Activated CD8-positive, alpha-beta T cell treated with anti-CD3 and anti-CD28 coated beads for 36 hours (primary cell): ENCODE data around the gene GJC2. TPM values are rescaled to one million over a fixed set of nuclear protein-coding genes. Genes with fewer than 3 reads are reported as not detected.

Experiments used
- ATAC-seq: fragments of 200-7000 bp; cut with Tn5 transposase; one replicate; pipeline ENCODE4 v1.10.0; 2021; ENCODE audit warnings: mild to moderate bottlenecking, moderate library complexity
- CTCF ChIA-PET: fragments of 350-600 bp; sonication (Branson Sonifier 250); formaldehyde crosslinking; loops from one replicate; lab custom pipeline; 2021; ENCODE audit warnings: antibody characterized with exemption; lab: Charles Lee
- POLR2A ChIA-PET: fragments of 350-600 bp; sonication (Branson Sonifier 250); formaldehyde crosslinking; loops from one replicate; lab custom pipeline; 2021; ENCODE audit warnings: antibody characterized with exemption; lab: Charles Lee
- DNase-seq: peaks from one replicate; pipeline ENCODE4 v3.0.0-alpha.2; 2020
- H3K27ac Mint-ChIP-seq: one replicate; pipeline ENCODE4 v1.8.0; 2021; ENCODE audit warnings: mild to moderate bottlenecking, mixed read lengths
- H3K27me3 Mint-ChIP-seq: one replicate; pipeline ENCODE4 v1.8.0; 2021; ENCODE audit warnings: mixed read lengths
- H3K36me3 Mint-ChIP-seq: one replicate; pipeline ENCODE4 v1.8.0; 2021; ENCODE audit warnings: low read depth, mixed read lengths
- H3K4me1 Mint-ChIP-seq: one replicate; pipeline ENCODE4 v1.8.0; 2021; ENCODE audit warnings: low read depth, mixed read lengths
- H3K4me3 Mint-ChIP-seq: one replicate; pipeline ENCODE4 v1.8.0; 2021; ENCODE audit warnings: mild to moderate bottlenecking, moderate library complexity, mixed read lengths
- H3K9me3 Mint-ChIP-seq: one replicate; pipeline ENCODE4 v1.8.0; 2021; ENCODE audit warnings: mixed read lengths
- intact Hi-C: fragments of 100-400 bp; cut with micrococcal nuclease; formaldehyde crosslinking; loops from one replicate; pipeline ENCODE4 v1.10.0; 2022
- total RNA-seq, 2 experiments: library from RNA; stranded (reverse); gene quantifications; one replicate each; pipeline ENCODE4 v1.2.3, GENCODE V29; 2021
- TF ChIP-seq, protein P1 (sequence below): fragments of 200-600 bp; IDR thresholded peaks from one replicate; pipeline ENCODE4 v1.8.0; 2022; ENCODE audit warnings: antibody characterized with exemption, mild to moderate bottlenecking

Gene GJC2
- total RNA-seq, 2 experiments from 2014 or later: 3.4 to 3.5 TPM

DNA sequence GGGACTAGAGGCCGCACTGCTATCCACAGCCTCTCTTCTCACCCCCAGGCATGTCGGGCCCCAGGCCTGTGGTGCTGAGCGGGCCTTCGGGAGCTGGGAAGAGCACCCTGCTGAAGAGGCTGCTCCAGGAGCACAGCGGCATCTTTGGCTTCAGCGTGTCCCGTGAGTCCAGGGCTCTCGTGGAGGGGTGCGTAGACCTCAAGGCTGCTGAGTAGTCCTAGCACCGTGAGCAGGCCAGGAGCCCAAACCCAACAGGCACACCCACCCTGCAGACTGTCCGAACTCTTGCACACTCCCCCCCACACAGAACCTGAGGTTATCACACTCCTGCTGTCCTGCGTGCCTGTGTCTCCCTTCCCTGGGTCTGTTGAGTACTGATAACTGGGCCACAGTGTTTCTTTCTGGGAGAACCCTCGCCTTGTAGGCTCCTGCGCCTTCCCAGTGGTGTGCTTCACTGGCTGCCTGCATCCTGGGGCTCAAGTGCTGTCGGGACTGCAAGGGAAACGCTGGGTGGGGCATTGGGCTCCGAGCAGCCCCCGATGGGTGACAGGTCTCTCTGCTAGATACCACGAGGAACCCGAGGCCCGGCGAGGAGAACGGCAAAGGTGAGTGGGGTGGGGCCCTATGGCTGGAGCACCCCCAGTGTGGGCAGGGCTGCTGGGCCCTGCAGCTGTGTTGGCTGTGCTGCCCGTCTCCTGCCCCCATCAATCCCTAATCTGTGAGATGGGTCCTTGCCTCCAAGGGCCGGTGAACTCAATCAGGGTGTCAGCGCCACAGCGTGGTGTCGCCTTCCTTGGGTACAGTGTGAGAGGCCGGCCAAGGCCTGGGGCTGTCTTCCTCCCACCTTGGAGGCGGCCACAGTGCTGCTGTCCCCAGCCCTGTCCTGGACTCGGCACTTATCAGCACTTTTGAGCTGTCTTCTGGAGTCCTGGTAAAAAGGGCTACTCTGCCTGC lies 4.0 kb upstream of the GJC2 start:
- H3K4me1 Mint-ChIP-seq: peaks cover 30% of the 10 kb centered on the region
- POLR2A ChIA-PET: no interaction called here
- peaks cover 32% of the 10 kb centered on the region for H3K36me3 Mint-ChIP-seq
- H3K27me3 Mint-ChIP-seq: no peaks in the 10 kb centered on the region
- H3K4me3 Mint-ChIP-seq: no peak overlapping the region
- ATAC-seq (no peak), DNase-seq (no peak)
- H3K27ac Mint-ChIP-seq: no peak overlapping the region
- intact Hi-C loops: no loop called here
- TF ChIP-seq, protein P1, sequence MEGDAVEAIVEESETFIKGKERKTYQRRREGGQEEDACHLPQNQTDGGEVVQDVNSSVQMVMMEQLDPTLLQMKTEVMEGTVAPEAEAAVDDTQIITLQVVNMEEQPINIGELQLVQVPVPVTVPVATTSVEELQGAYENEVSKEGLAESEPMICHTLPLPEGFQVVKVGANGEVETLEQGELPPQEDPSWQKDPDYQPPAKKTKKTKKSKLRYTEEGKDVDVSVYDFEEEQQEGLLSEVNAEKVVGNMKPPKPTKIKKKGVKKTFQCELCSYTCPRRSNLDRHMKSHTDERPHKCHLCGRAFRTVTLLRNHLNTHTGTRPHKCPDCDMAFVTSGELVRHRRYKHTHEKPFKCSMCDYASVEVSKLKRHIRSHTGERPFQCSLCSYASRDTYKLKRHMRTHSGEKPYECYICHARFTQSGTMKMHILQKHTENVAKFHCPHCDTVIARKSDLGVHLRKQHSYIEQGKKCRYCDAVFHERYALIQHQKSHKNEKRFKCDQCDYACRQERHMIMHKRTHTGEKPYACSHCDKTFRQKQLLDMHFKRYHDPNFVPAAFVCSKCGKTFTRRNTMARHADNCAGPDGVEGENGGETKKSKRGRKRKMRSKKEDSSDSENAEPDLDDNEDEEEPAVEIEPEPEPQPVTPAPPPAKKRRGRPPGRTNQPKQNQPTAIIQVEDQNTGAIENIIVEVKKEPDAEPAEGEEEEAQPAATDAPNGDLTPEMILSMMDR: no peak
- no peaks in the 10 kb centered on the region for H3K9me3 Mint-ChIP-seq
- CTCF ChIA-PET: no interaction called here

DNA sequence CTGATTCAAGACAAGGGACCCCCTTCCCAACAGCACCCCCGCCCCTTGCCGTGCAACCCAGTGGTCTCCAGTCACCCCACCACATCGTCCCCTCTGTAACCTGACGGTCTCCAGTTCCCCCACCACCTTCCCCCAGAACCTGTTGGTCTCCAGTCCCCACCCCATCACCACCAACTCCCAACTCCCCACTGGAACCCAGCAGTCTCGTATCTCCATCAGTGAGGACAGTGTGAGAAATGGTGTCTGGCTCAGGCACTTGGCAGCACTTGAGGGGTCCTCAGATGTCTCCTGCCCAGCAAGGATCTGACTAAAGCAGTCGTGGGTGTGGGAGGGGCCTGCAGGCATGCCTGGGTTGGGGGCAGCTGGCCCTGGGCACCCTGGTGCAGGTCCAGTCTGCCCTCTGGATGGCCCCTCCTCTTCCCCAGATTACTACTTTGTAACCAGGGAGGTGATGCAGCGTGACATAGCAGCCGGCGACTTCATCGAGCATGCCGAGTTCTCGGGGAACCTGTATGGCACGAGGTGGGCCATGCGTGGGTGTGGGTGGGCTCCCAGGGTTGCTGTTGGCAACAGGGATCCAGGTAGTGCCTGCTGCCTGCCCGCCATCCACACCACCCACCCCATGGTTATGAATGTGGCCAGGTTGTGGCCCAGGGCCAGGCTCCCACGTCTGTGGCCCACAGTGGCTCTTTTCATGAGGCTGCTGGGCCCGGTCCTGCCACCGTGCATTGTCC lies 3.1 kb upstream of the GJC2 start:
- ATAC-seq: no peak
- H3K4me1 Mint-ChIP-seq: peaks cover 30% of the 10 kb centered on the region
- H3K27ac Mint-ChIP-seq: no peak overlapping the region
- no peaks in the 10 kb centered on the region for H3K27me3 Mint-ChIP-seq
- POLR2A ChIA-PET: no interaction called here
- peaks cover 24% of the 10 kb centered on the region for H3K36me3 Mint-ChIP-seq
- H3K9me3 Mint-ChIP-seq: no peaks in the 10 kb centered on the region
- DNase-seq: no peak
- TF ChIP-seq, protein P1: no peak
- no peak overlapping the region for H3K4me3 Mint-ChIP-seq
- CTCF ChIA-PET: no interaction called here
- intact Hi-C loops: no loop called here

DNA sequence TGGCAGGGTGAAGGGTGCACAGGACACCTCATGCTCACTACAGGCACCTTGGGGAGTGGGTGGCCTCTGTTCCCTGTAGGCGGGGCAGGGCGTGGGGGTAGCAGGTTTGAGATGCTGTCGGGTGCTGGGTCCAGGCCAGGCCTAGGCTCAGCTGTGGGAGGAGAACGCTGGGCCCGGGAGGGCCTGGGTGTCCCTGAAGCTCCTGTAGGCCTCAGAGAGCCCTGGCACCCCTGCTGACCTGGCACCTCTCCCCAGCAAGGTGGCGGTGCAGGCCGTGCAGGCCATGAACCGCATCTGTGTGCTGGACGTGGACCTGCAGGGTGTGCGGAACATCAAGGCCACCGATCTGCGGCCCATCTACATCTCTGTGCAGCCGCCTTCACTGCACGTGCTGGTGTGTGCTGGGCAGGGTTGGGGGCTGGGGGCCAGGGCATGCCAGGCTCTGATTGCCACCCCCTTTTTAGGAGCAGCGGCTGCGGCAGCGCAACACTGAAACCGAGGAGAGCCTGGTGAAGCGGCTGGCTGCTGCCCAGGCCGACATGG lies 2.5 kb upstream of the GJC2 start:
- Mint-ChIP-seq H3K27ac (no peak overlapping the region), H3K4me3 (no peak overlapping the region), H3K27me3 (no peaks in the 10 kb centered on the region), H3K36me3 (peaks cover 18% of the 10 kb centered on the region), H3K9me3 (no peaks in the 10 kb centered on the region), H3K4me1 (peaks cover 26% of the 10 kb centered on the region)
- DNase-seq (no peak), ATAC-seq (no peak)
- TF ChIP-seq, protein P1: no peak
- POLR2A ChIA-PET: no interaction called here
- intact Hi-C loops: no loop called here
- CTCF ChIA-PET: no interaction called here

DNA sequence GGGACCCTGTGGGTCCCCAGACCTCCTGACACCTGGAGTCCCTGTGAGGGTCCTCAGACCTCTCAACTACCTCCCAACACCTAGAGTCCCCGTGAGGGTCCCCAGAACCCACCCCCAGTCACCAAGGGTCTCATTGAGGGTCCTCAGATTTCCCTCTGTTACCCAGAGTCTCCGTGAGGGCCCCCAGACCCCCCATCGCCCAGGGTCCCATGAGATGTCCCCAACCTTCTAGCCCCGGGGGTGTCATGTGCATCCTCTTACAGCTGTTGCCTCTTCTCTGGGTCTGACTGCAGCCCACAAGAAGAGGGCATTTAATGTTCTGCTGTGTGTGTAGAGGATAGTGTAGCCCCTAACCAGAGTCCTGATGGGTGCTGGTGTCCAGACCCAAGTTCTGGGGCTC lies 2.0 kb upstream of the GJC2 start:
- Mint-ChIP-seq H3K4me1 (peaks cover 21% of the 10 kb centered on the region), H3K4me3 (no peak overlapping the region), H3K27ac (no peak overlapping the region), H3K9me3 (no peaks in the 10 kb centered on the region), H3K36me3 (peaks cover 12% of the 10 kb centered on the region), H3K27me3 (no peaks in the 10 kb centered on the region)
- ATAC-seq: no peak
- POLR2A ChIA-PET: no interaction called here
- TF ChIP-seq, protein P1: no peak
- intact Hi-C loops: no loop called here
- CTCF ChIA-PET: no interaction called here
- no peak for DNase-seq
